AG10803 (cell line): ENCODE data around the gene ZBTB16.

Source experiments
- DNase-seq: peaks from one replicate; pipeline ENCODE4 v3.0.0; 2010; ENCODE audit warnings: low read depth
- H3K4me3 ChIP-seq: 2 replicates; pipeline ENCODE4 v1.5.1; 2011; ENCODE audit warnings: mild to moderate bottlenecking, low read length, control low read depth
- CTCF ChIP-seq: conservative IDR thresholded peaks from 2 replicates; pipeline ENCODE4 v1.5.1; 2011; ENCODE audit warnings: mild to moderate bottlenecking, low read length, control low read depth, inconsistent platforms

The ZBTB16 gene

GRCh38 chr11:114121804-114122504 lies 62.4 kb downstream of the ZBTB16 start:
- TF ChIP-seq CTCF = no peak
- H3K4me3 ChIP-seq = no peak overlapping the region
- no peak for DNase-seq

- no peak for DNase-seq
Measured at GRCh38 chr11:114122686-114123085, 63.2 kb downstream of the ZBTB16 start.

GRCh38 chr11:114123692-114124330 lies 64.3 kb downstream of the ZBTB16 start:
- H3K4me3 ChIP-seq = no peak overlapping the region
- TF ChIP-seq CTCF = no peak
- DNase-seq = no peak

More at GRCh38 chr11:114122686-114123085, 63.2 kb downstream of the ZBTB16 start:
- no peak overlapping the region for H3K4me3 ChIP-seq
- no peak for TF ChIP-seq CTCF

- TF ChIP-seq CTCF = no peak
- DNase-seq = no peak
- no peak overlapping the region for H3K4me3 ChIP-seq
Measured at GRCh38 chr11:114124601-114125144, 65.2 kb downstream of the ZBTB16 start.

- H3K4me3 ChIP-seq = no peak overlapping the region
- no peak for DNase-seq
- no peak for TF ChIP-seq CTCF
Measured at GRCh38 chr11:114125531-114125930, 66.0 kb downstream of the ZBTB16 start.

GRCh38 chr11:114125959-114126358 lies 66.4 kb downstream of the ZBTB16 start:
- no peak overlapping the region for H3K4me3 ChIP-seq
- no peak for TF ChIP-seq CTCF
- DNase-seq = no peak

- no peak overlapping the region for H3K4me3 ChIP-seq
- no peak for TF ChIP-seq CTCF
- no peak for DNase-seq
Measured at GRCh38 chr11:114128399-114128798, 68.9 kb downstream of the ZBTB16 start.
